Neural progenitor cell (in vitro differentiated cells): ENCODE measurements around the gene FAM234B. TPM values are rescaled to one million over a fixed set of nuclear protein-coding genes. Genes with fewer than 3 reads are reported as not detected.

Source experiments
- DNase-seq: peaks from one replicate; pipeline ENCODE4 v3.0.0-alpha.2; 2016; ENCODE audit warnings: low spot score
- H2AFZ ChIP-seq: fragments of 200-600 bp; sonication (generic); replicated peaks from 2 replicates; pipeline ENCODE4 v1.6.1; 2016; ENCODE audit warnings: antibody characterized with exemption
- H3F3A ChIP-seq: fragments of 200-600 bp; sonication (generic); 2 replicates; pipeline ENCODE4 v1.6.1; 2016; ENCODE audit warnings: antibody characterized with exemption, low read depth
- H3K27ac ChIP-seq: fragments of 200-600 bp; sonication (generic); 2 replicates; pipeline ENCODE4 v1.5.1; 2016; ENCODE audit warnings: mild to moderate bottlenecking
- H3K27me3 ChIP-seq: fragments of 200-600 bp; sonication (generic); 2 replicates; pipeline ENCODE4 v1.6.1; 2016; ENCODE audit warnings: mild to moderate bottlenecking, moderate library complexity
- H3K36me3 ChIP-seq: fragments of 200-600 bp; sonication (generic); 2 replicates; pipeline ENCODE4 v1.5.1; 2016
- H3K4me1 ChIP-seq: fragments of 200-600 bp; sonication (generic); 2 replicates; pipeline ENCODE4 v1.6.1; 2016; ENCODE audit warnings: mixed run types
- H3K4me2 ChIP-seq: fragments of 200-600 bp; sonication (generic); 2 replicates; pipeline ENCODE4 v1.6.1; 2016
- H3K4me3 ChIP-seq: fragments of 200-600 bp; sonication (generic); 2 replicates; pipeline ENCODE4 v1.5.1; 2016
- H3K79me2 ChIP-seq: fragments of 200-600 bp; sonication (generic); 2 replicates; pipeline ENCODE4 v1.6.1; 2016; ENCODE audit warnings: low read depth
- H3K9ac ChIP-seq: fragments of 200-600 bp; sonication (generic); 2 replicates; pipeline ENCODE4 v1.6.1; 2016
- H3K9me3 ChIP-seq: fragments of 200-600 bp; sonication (generic); 2 replicates; pipeline ENCODE4 v1.5.1; 2016; ENCODE audit warnings: low read depth
- H4K20me1 ChIP-seq: fragments of 200-600 bp; sonication (generic); 2 replicates; pipeline ENCODE4 v1.6.1; 2016; ENCODE audit warnings: low read depth
- H3K27ac Mint-ChIP-seq: 3 replicates; pipeline ENCODE4 v1.8.0; 2021; ENCODE audit warnings: mixed read lengths
- H3K27me3 Mint-ChIP-seq: 2 replicates; pipeline ENCODE4 v1.8.0; 2022; ENCODE audit warnings: low read depth, mild to moderate bottlenecking, inconsistent platforms, moderate library complexity, mixed read lengths; ENCODE audit not compliant: insufficient read depth
- H3K36me3 Mint-ChIP-seq: 3 replicates; pipeline ENCODE4 v1.8.0; 2021; ENCODE audit warnings: mixed read lengths
- H3K4me1 Mint-ChIP-seq: 3 replicates; pipeline ENCODE4 v1.8.0; 2021; ENCODE audit warnings: mixed read lengths
- H3K4me3 Mint-ChIP-seq: 3 replicates; pipeline ENCODE4 v1.8.0; 2021; ENCODE audit warnings: mild to moderate bottlenecking, moderate library complexity, mixed read lengths
- H3K9me3 Mint-ChIP-seq: 3 replicates; pipeline ENCODE4 v1.8.0; 2020; ENCODE audit warnings: mixed read lengths
- EZH2 ChIP-seq: fragments of 200-600 bp; sonication (generic); IDR thresholded peaks from 2 replicates; pipeline ENCODE4 v1.6.1; 2017; ENCODE audit warnings: antibody characterized with exemption, mild to moderate bottlenecking, moderate library complexity
- EZH2phosphoT487 ChIP-seq: fragments of 200-600 bp; sonication (generic); IDR thresholded peaks from 2 replicates; pipeline ENCODE4 v1.6.1; 2017; ENCODE audit warnings: antibody characterized with exemption
- total RNA-seq: library from RNA; depleted of rRNA; stranded (reverse); fragments of >200 nt; gene quantifications from 2 replicates; pipeline ENCODE4 v1.2.3, GENCODE V29; 2015; ENCODE audit warnings: low replicate concordance
- TF ChIP-seq, protein P1 (sequence below): fragments of 200-600 bp; sonication (generic); IDR thresholded peaks from 2 replicates; pipeline ENCODE4 v1.5.1; 2017; ENCODE audit warnings: antibody characterized with exemption, mild to moderate bottlenecking

Gene FAM234B
- total RNA-seq, 1 donor from 2014 or later, result 20.8 TPM

DNA sequence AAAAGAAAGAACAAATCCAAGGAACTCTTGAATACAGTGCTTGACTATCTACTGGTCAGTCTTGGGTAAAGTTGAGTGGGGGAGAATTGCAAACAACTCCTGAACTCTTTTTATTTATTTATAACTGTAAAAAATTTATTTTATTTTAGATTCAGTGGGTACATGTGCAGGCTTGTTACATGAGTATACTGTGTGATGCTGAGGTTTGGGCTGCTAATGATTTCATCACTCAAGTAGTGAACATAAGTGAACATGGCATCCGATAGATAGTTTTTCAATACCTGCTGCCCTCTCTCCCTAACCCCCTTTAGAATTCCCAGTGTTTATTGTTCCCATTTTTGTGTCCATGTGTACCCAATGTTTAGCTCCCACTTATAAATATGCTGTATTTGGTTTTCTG, 62.5 kb downstream of the FAM234B start:
- peaks cover 10% of the 10 kb centered on the region for H3F3A ChIP-seq
- no peak overlapping the region for H3K27ac ChIP-seq
- TF ChIP-seq, protein P1, sequence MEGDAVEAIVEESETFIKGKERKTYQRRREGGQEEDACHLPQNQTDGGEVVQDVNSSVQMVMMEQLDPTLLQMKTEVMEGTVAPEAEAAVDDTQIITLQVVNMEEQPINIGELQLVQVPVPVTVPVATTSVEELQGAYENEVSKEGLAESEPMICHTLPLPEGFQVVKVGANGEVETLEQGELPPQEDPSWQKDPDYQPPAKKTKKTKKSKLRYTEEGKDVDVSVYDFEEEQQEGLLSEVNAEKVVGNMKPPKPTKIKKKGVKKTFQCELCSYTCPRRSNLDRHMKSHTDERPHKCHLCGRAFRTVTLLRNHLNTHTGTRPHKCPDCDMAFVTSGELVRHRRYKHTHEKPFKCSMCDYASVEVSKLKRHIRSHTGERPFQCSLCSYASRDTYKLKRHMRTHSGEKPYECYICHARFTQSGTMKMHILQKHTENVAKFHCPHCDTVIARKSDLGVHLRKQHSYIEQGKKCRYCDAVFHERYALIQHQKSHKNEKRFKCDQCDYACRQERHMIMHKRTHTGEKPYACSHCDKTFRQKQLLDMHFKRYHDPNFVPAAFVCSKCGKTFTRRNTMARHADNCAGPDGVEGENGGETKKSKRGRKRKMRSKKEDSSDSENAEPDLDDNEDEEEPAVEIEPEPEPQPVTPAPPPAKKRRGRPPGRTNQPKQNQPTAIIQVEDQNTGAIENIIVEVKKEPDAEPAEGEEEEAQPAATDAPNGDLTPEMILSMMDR, result no peak
- TF ChIP-seq EZH2phosphoT487, result no peak
- TF ChIP-seq EZH2, result no peak
- DNase-seq, result no peak
- no peak overlapping the region for H3K4me2 ChIP-seq
- no peaks in the 10 kb centered on the region for H4K20me1 ChIP-seq
- H3K4me1 Mint-ChIP-seq, result peaks cover 17% of the 10 kb centered on the region
- no peak overlapping the region for H3K4me3 Mint-ChIP-seq
- no peaks in the 10 kb centered on the region for H3K27me3 ChIP-seq
- H3K4me3 ChIP-seq, result no peak overlapping the region
- peaks cover 5% of the 10 kb centered on the region for H3K9me3 ChIP-seq
- H3K79me2 ChIP-seq, result no peaks in the 10 kb centered on the region
- peaks cover 36% of the 10 kb centered on the region for H3K9me3 Mint-ChIP-seq
- H3K27me3 Mint-ChIP-seq, result peaks cover 6% of the 10 kb centered on the region
- peaks cover 5% of the 10 kb centered on the region for H3K4me1 ChIP-seq
- no peak overlapping the region for H3K27ac Mint-ChIP-seq
- H3K36me3 Mint-ChIP-seq, result peaks cover 3% of the 10 kb centered on the region
- no peak overlapping the region for H3K9ac ChIP-seq
- no peaks in the 10 kb centered on the region for H3K36me3 ChIP-seq
- H2AFZ ChIP-seq, result no peak overlapping the region

- Mint-ChIP-seq H3K27ac (no peak overlapping the region), H3K27me3 (peaks cover 7% of the 10 kb centered on the region), H3K4me1 (peaks cover 51% of the 10 kb centered on the region), H3K4me3 (no peak overlapping the region), H3K9me3 (peaks cover 38% of the 10 kb centered on the region), H3K36me3 (peaks cover 5% of the 10 kb centered on the region)
- no peak overlapping the region for H3K27ac ChIP-seq
- peaks cover 30% of the 10 kb centered on the region for H3F3A ChIP-seq
- H2AFZ ChIP-seq, result no peak overlapping the region
- no peaks in the 10 kb centered on the region for H3K79me2 ChIP-seq
- TF ChIP-seq, protein P1, result no peak
- no peak for TF ChIP-seq EZH2phosphoT487
- H4K20me1 ChIP-seq, result no peaks in the 10 kb centered on the region
- no peaks in the 10 kb centered on the region for H3K27me3 ChIP-seq
- H3K36me3 ChIP-seq, result no peaks in the 10 kb centered on the region
- H3K9me3 ChIP-seq, result peaks cover 5% of the 10 kb centered on the region
- no peak overlapping the region for H3K4me3 ChIP-seq
- no peak overlapping the region for H3K4me2 ChIP-seq
- DNase-seq, result no peak
- H3K4me1 ChIP-seq, result peaks cover 50% of the 10 kb centered on the region
- no peak overlapping the region for H3K9ac ChIP-seq
Measured at GRCh38 chr12:13112968-13113367, 68.8 kb downstream of the FAM234B start.

- Histone ChIP-seq H3K4me3 (peak overlapping the region; percentile 19), H3K79me2 (no peaks in the 10 kb centered on the region), H3K9ac (no peak overlapping the region), H3F3A (peaks cover 36% of the 10 kb centered on the region), H3K36me3 (no peaks in the 10 kb centered on the region), H4K20me1 (no peaks in the 10 kb centered on the region), H3K9me3 (no peaks in the 10 kb centered on the region), H2AFZ (no peak overlapping the region), H3K4me1 (peaks cover 55% of the 10 kb centered on the region), H3K27me3 (no peaks in the 10 kb centered on the region), H3K4me2 (peak overlapping the region; percentile 64), H3K27ac (peak overlapping the region; percentile 84)
- H3K9me3 Mint-ChIP-seq, result peaks cover 26% of the 10 kb centered on the region
- H3K27me3 Mint-ChIP-seq, result peaks cover 8% of the 10 kb centered on the region
- TF ChIP-seq EZH2 (no peak), EZH2phosphoT487 (no peak)
- TF ChIP-seq, protein P1, result no peak
- peak overlapping the region; percentile 56 for H3K4me3 Mint-ChIP-seq
- H3K27ac Mint-ChIP-seq, result peak overlapping the region; percentile 99
- DNase-seq, result peak; percentile 89
- H3K4me1 Mint-ChIP-seq, result peaks cover 60% of the 10 kb centered on the region
- H3K36me3 Mint-ChIP-seq, result peaks cover 3% of the 10 kb centered on the region
Measured at GRCh38 chr12:13114251-13115052, 70.3 kb downstream of the FAM234B start.
